B cell (primary cell): ENCODE data around the gene ARID4B. TPM values are rescaled to one million over a fixed set of nuclear protein-coding genes. Genes with fewer than 3 reads are reported as not detected.

Experiments
- ATAC-seq: fragments of 200-7000 bp; cut with Tn5 transposase; one replicate; pipeline ENCODE4 v1.10.0; 2021; ENCODE audit warnings: low read depth, mild to moderate bottlenecking, moderate number of reproducible peaks, moderate library complexity
- CTCF ChIA-PET: fragments of 350-600 bp; sonication (Branson Sonifier 250); formaldehyde crosslinking; loops from one replicate; lab custom pipeline; 2021; ENCODE audit warnings: antibody characterized with exemption, inconsistent platforms; lab: Charles Lee
- POLR2A ChIA-PET: fragments of 350-600 bp; sonication (Branson Sonifier 250); formaldehyde crosslinking; loops from one replicate; lab custom pipeline; 2021; ENCODE audit warnings: antibody characterized with exemption; lab: Charles Lee
- DNase-seq: peaks from one replicate; pipeline ENCODE4 v3.0.0; 2013
- H2AFZ ChIP-seq: 2 replicates; pipeline ENCODE4 v1.6.1; 2012; ENCODE audit warnings: mild to moderate bottlenecking, low read depth, low read length; ENCODE audit not compliant: insufficient read depth, poor library complexity, severe bottlenecking
- H3K27ac ChIP-seq, 2 donors: 1 replicate in 1 of 2; 2 replicates in 1 of 2; pipeline ENCODE4 v1.5.1; 2012 to 2013; ENCODE audit warnings: low read length in 2 of 2, mild to moderate bottlenecking in 2 of 2, moderate library complexity in 1 of 2
- H3K27me3 ChIP-seq, 4 experiments: fragments of 200-600 bp in 1 of 4; sonication (generic) in 1 of 4; replicated peaks in 1 of 4; 1 replicate in 2 of 4; 2 replicates in 2 of 4; pipeline versions ENCODE4 v1.6.1 to v1.7.0; 2013 to 2016; ENCODE audit warnings: low read length in 3 of 4, mild to moderate bottlenecking in 2 of 4, mixed read lengths in 1 of 4, moderate library complexity in 1 of 4; ENCODE audit not compliant: insufficient read depth in 4 of 4, control insufficient read depth in 3 of 4; ENCODE audit errors: control extremely low read depth in 1 of 4
- H3K36me3 ChIP-seq, 2 experiments: replicated peaks in 1 of 2; 1 replicate in 1 of 2; 2 replicates in 1 of 2; pipeline versions ENCODE4 v1.6.1 to v1.7.1; 2013; ENCODE audit warnings: low read length in 1 of 2; ENCODE audit not compliant: insufficient read depth in 2 of 2, control insufficient read depth in 1 of 2; ENCODE audit errors: control extremely low read depth in 1 of 2, extremely low read depth in 1 of 2
- H3K4me1 ChIP-seq, 2 donors: fragments of 200-600 bp in 1 of 2; sonication (generic) in 1 of 2; 1 replicate in 1 of 2; 2 replicates in 1 of 2; pipeline versions ENCODE4 v1.5.1 to v1.6.1; 2013 to 2017; ENCODE audit warnings: low read length in 2 of 2; ENCODE audit not compliant: control insufficient read depth in 2 of 2, insufficient read depth in 2 of 2
- H3K4me2 ChIP-seq: replicated peaks from 2 replicates; pipeline ENCODE3; 2012; ENCODE audit warnings: mild to moderate bottlenecking, low read depth, low read length; ENCODE audit not compliant: poor library complexity, severe bottlenecking
- H3K4me3 ChIP-seq, 5 experiments: fragments of 200-600 bp in 1 of 5; sonication (generic) in 1 of 5; 1 replicate in 3 of 5; 2 replicates in 2 of 5; pipeline versions ENCODE4 v1.5.1 to v1.7.0; 2011 to 2016; ENCODE audit warnings: low read length in 4 of 5, mild to moderate bottlenecking in 4 of 5, low read depth in 2 of 5, control low read depth in 1 of 5, moderate library complexity in 1 of 5; ENCODE audit not compliant: insufficient read depth in 1 of 5; ENCODE audit errors: control extremely low read depth in 1 of 5, extremely low read depth in 1 of 5
- H3K79me2 ChIP-seq: fragments of 200-600 bp; sonication (generic); one replicate; pipeline ENCODE4 v1.6.0; 2016; ENCODE audit warnings: low read length; ENCODE audit not compliant: control insufficient read depth, insufficient read depth
- H3K9ac ChIP-seq: fragments of 200-600 bp; sonication (generic); 2 replicates; pipeline ENCODE4 v1.6.1; 2017; ENCODE audit warnings: mild to moderate bottlenecking, low read length, moderate library complexity
- H3K9me3 ChIP-seq, 3 donors: one replicate each; pipeline versions ENCODE4 v1.6.1 to v1.7.1; 2013; ENCODE audit warnings: low read length in 2 of 3; ENCODE audit not compliant: control insufficient read depth in 2 of 3, insufficient read depth in 1 of 3; ENCODE audit errors: control extremely low read depth in 1 of 3
- H4K20me1 ChIP-seq: 2 replicates; pipeline ENCODE4 v1.6.0; 2012; ENCODE audit warnings: mild to moderate bottlenecking, low read length; ENCODE audit not compliant: insufficient read depth, control insufficient read depth, poor library complexity, severe bottlenecking
- H3K27ac Mint-ChIP-seq: one replicate; pipeline ENCODE4 v1.8.0; 2021; ENCODE audit warnings: mixed read lengths
- H3K27me3 Mint-ChIP-seq: one replicate; pipeline ENCODE4 v1.8.0; 2021; ENCODE audit warnings: mixed read lengths
- H3K4me1 Mint-ChIP-seq: one replicate; pipeline ENCODE4 v1.8.0; 2021; ENCODE audit warnings: mixed read lengths
- H3K4me3 Mint-ChIP-seq: one replicate; pipeline ENCODE4 v1.8.0; 2021; ENCODE audit warnings: mixed read lengths
- H3K9me3 Mint-ChIP-seq: one replicate; pipeline ENCODE4 v1.8.0; 2022; ENCODE audit warnings: mixed read lengths; ENCODE audit not compliant: insufficient read depth
- EZH2 ChIP-seq: IDR thresholded peaks from 2 replicates; pipeline ENCODE4 v1.6.1; 2012; ENCODE audit warnings: borderline replicate concordance, low read depth, mild to moderate bottlenecking, moderate library complexity, low read length; ENCODE audit not compliant: insufficient read depth, poor library complexity, severe bottlenecking
- WGBS: methylation state at CpG from one replicate; pipeline ENCODE4 v1.1.5; 2013; ENCODE audit warnings: missing lambda C conversion rate; ENCODE audit not compliant: insufficient coverage; 5-methylcytosine and 5-hydroxymethylcytosine counted together
- intact Hi-C: fragments of 100-400 bp; cut with micrococcal nuclease; formaldehyde crosslinking; loops from one replicate; pipeline ENCODE4 v1.10.0; 2022
- polyA plus RNA-seq: library from polyadenylated mRNA; depleted of rRNA; stranded (reverse); fragments of >200 nt; gene quantifications from 2 replicates; pipeline ENCODE4 v1.2.3, GENCODE V29; 2012
- total RNA-seq, 2 donors: library from RNA; stranded (reverse); fragments of 120-200 nt in 1 of 2; gene quantifications; 1 replicate in 1 of 2; 2 replicates in 1 of 2; pipeline versions ENCODE4 v1.2.3 to v1.2.4, GENCODE V29; 2013 to 2022
- TF ChIP-seq, protein P1 (sequence below): fragments of 200-600 bp; IDR thresholded peaks from one replicate; pipeline ENCODE4 v1.8.0; 2022; ENCODE audit warnings: antibody characterized with exemption, mild to moderate bottlenecking

The ARID4B gene
- total and polyA plus RNA-seq, 2 donors (not counting 1 experiment from before 2014, with no cell fraction given), result 13.2 to 110 TPM

DNA sequence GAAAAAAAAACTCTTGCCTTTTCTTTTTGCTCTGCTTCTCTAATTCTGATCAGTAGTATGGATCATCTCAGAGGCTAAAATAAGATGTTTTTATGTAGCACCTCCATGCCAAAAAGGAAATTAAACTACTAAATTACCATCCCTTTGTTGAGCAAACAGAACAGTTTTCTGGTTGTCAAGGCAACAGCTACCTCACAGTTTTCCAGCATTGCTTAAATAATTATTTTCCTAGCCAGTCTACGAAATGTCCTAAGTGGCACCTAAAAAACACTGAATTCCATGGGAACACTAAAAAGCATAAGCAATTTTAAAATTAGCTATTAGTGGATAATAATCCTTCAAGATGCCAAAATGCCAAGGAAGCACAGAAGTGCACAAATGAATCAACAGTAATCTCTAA is 61.7 kb downstream of the ARID4B start:
- H3K4me1 Mint-ChIP-seq, result peaks cover 69% of the 10 kb centered on the region
- CTCF ChIA-PET, result no interaction called here
- DNase-seq, result no peak

DNA sequence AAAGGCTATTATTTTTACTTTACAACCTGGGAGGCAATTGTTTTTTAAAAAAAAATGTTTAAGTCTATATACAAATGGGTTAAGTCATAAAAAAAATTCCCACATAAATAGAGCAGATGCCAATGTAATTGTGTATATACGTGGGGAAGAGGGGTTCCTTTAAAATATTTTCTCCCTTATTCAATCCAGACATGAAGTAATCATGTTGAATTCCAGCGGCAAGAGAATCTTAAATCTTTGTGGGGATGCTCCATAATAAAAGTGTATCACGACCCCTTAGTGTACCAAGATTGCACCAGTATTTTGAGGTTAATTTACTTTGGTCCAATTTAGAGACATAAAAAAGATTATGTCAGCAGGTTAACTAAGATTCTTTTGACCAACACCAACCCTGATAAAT is 62.1 kb downstream of the ARID4B start:
- Histone ChIP-seq H3K36me3 (no peaks in the 10 kb centered on the region), H2AFZ (no peak overlapping the region), H3K9ac (no peak overlapping the region), H4K20me1 (peaks cover 88% of the 10 kb centered on the region), H3K4me1 (peaks cover 19 to 40% of the 10 kb centered on the region in 2 donors), H3K27ac (peak overlapping the region in 1 of 2 donors; percentile 21), H3K4me3 (no peak overlapping the region), H3K4me2 (no peak overlapping the region), H3K9me3 (peaks cover 0 to 4% (median 0%) of the 10 kb centered on the region in 3 donors), H3K79me2 (peaks cover 98% of the 10 kb centered on the region), H3K27me3 (no peaks in the 10 kb centered on the region)
- Mint-ChIP-seq H3K4me3 (no peak overlapping the region), H3K27ac (no peak overlapping the region), H3K4me1 (peaks cover 70% of the 10 kb centered on the region), H3K27me3 (no peaks in the 10 kb centered on the region), H3K9me3 (no peaks in the 10 kb centered on the region)
- CTCF ChIA-PET, result no interaction called here
- no peak for ATAC-seq
- POLR2A ChIA-PET, result no interaction called here
- no CpG with 5 or more reads among the region's 3 CpGs for WGBS
- DNase-seq, result no peak
- TF ChIP-seq EZH2, result no peak
- TF ChIP-seq, protein P1, sequence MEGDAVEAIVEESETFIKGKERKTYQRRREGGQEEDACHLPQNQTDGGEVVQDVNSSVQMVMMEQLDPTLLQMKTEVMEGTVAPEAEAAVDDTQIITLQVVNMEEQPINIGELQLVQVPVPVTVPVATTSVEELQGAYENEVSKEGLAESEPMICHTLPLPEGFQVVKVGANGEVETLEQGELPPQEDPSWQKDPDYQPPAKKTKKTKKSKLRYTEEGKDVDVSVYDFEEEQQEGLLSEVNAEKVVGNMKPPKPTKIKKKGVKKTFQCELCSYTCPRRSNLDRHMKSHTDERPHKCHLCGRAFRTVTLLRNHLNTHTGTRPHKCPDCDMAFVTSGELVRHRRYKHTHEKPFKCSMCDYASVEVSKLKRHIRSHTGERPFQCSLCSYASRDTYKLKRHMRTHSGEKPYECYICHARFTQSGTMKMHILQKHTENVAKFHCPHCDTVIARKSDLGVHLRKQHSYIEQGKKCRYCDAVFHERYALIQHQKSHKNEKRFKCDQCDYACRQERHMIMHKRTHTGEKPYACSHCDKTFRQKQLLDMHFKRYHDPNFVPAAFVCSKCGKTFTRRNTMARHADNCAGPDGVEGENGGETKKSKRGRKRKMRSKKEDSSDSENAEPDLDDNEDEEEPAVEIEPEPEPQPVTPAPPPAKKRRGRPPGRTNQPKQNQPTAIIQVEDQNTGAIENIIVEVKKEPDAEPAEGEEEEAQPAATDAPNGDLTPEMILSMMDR, result no peak
- intact Hi-C loops, result no loop called here

More for the DNA sequence above, 61.7 kb downstream of the ARID4B start:
- H3K27ac Mint-ChIP-seq, result no peak overlapping the region
- H3K27ac ChIP-seq, result peak overlapping the region in 1 of 2 donors; percentile 21
- H3K27me3 Mint-ChIP-seq, result no peaks in the 10 kb centered on the region
- H3K9me3 Mint-ChIP-seq, result no peaks in the 10 kb centered on the region
- H3K4me3 ChIP-seq, result no peak overlapping the region
- H3K4me3 Mint-ChIP-seq, result no peak overlapping the region
- no peaks in the 10 kb centered on the region for H3K27me3 ChIP-seq
- peaks cover 98% of the 10 kb centered on the region for H3K79me2 ChIP-seq
- H3K9me3 ChIP-seq, result peaks cover 0 to 4% (median 0%) of the 10 kb centered on the region in 3 donors
- no peaks in the 10 kb centered on the region for H3K36me3 ChIP-seq
- intact Hi-C loops, result no loop called here
- POLR2A ChIA-PET, result no interaction called here
- no CpG with 5 or more reads among the region's 1 CpG for WGBS
- no peak overlapping the region for H3K4me2 ChIP-seq
- TF ChIP-seq EZH2, result no peak
- TF ChIP-seq, protein P1, result no peak
- H2AFZ ChIP-seq, result no peak overlapping the region
- ATAC-seq, result no peak
- H4K20me1 ChIP-seq, result peaks cover 88% of the 10 kb centered on the region
- peaks cover 19 to 44% of the 10 kb centered on the region in 2 donors for H3K4me1 ChIP-seq
- no peak overlapping the region for H3K9ac ChIP-seq
